Measurements from ENCODE around the gene ACSM4. TPM values are rescaled to one million over a fixed set of nuclear protein-coding genes. Genes with fewer than 3 reads are reported as not detected.

The ACSM4 gene, protein sequence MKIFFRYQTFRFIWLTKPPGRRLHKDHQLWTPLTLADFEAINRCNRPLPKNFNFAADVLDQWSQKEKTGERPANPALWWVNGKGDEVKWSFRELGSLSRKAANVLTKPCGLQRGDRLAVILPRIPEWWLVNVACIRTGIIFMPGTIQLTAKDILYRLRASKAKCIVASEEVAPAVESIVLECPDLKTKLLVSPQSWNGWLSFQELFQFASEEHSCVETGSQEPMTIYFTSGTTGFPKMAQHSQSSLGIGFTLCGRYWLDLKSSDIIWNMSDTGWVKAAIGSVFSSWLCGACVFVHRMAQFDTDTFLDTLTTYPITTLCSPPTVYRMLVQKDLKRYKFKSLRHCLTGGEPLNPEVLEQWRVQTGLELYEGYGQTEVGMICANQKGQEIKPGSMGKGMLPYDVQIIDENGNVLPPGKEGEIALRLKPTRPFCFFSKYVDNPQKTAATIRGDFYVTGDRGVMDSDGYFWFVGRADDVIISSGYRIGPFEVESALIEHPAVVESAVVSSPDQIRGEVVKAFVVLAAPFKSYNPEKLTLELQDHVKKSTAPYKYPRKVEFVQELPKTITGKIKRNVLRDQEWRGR
- polyA plus RNA-seq (2011; rRNA removed) (not detected in 2 replicates), polyA plus RNA-seq (2017; fragmentation: RNase III; extraction: RNeasy Plus Mini Kit Qiagen cat#74134 plus additional on column Dnase treatment) (not detected in 3 replicates), polyA minus RNA-seq (2011; rRNA and poly(A)+ RNA removed) (not detected in 2 replicates)
- polyA plus RNA-seq (2012; cell fraction: cytosol; rRNA removed), result not detected in 2 replicates
- polyA plus RNA-seq (2012; cell fraction: nucleus; rRNA removed), result not detected in 2 replicates

DNA sequence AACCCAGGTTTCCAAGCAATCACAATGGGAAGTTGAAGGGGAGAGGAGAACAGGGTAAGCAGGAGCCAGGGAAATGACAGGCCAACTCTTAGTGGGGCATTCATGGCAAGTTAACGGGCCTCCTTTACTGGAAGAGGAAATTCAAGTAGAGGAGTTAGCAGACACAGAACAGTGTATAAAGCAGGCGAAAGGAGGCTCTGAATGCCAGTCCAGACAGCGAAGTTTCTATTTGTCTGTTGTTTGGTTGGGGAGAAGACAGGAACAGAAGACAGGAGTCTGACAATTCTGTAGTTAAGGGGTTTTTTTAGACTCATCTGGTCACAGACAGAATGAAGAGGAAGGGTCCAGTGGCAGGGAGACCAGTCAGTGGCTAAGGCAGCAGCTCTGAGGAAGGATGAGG lies at the start of gene ACSM4:
Gene ACSM4, plus strand, starts transcription at position 301 of the 400 bp plus-strand sequence. CDS start 260 bp downstream, outside the sequence.
- ATAC-seq, result no peak
- WGBS (ENCODE audit: missing lambda C conversion rate), result 31% methylated on average over 3 of the region's 3 CpGs
- no peak for FAIRE-seq

DNA sequence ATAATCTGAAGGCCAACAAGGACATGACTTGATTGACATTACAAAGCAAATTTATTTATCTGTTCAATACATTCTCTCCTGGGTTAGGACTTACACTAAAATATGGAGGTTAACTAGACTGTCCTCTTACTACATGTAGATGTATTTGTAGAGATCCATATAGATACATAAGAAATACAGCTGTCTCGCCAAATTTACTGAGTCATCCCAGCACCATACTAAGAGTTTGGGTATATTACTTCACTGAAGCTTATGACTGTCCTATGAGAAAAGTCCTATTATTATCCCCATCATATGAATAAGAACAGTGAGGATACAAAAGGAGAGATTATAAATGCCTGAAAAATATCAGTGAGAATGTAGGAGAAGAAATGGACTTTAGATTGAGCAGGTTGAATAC lies 44.8 kb upstream of the ACSM4 start:
- no peak overlapping the region for H3K4me2 ChIP-seq
- 24% methylated on average over 1 of the region's 1 CpG for WGBS (ENCODE audit: missing lambda C conversion rate)
- H3K4me3 ChIP-seq, result no peak overlapping the region
- ATAC-seq (no peak), DNase-seq (ENCODE audit: low read depth in 1 of 2, low spot score in 1 of 2) (no peak), FAIRE-seq (no peak)
- no peaks in the 10 kb centered on the region for H3K4me1 ChIP-seq
- ChIA-PET POLR2A (no interaction called here), CTCF (no interaction called here)
- no peak for TF ChIP-seq TP53 (CRISPR knock-in tag; IDR thresholded peaks at IDR 0.05)
- TF ChIP-seq KDM5A (IDR thresholded peaks at IDR 0.05), result no peak
- TF ChIP-seq, protein P1, sequence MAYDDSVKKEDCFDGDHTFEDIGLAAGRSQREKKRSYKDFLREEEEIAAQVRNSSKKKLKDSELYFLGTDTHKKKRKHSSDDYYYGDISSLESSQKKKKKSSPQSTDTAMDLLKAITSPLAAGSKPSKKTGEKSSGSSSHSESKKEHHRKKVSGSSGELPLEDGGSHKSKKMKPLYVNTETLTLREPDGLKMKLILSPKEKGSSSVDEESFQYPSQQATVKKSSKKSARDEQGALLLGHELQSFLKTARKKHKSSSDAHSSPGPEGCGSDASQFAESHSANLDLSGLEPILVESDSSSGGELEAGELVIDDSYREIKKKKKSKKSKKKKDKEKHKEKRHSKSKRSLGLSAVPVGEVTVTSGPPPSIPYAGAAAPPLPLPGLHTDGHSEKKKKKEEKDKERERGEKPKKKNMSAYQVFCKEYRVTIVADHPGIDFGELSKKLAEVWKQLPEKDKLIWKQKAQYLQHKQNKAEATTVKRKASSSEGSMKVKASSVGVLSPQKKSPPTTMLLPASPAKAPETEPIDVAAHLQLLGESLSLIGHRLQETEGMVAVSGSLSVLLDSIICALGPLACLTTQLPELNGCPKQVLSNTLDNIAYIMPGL (CRISPR knock-in tag; IDR thresholded peaks at IDR 0.05; ENCODE audit: borderline replicate concordance), result no peak
- TF ChIP-seq ESRRA (IDR thresholded peaks at IDR 0.05; ENCODE audit: borderline replicate concordance, low read length), result no peak
- TF ChIP-seq RCOR1 (IDR thresholded peaks at IDR 0.05; ENCODE audit: low read depth, low read length), result no peak
- TF ChIP-seq, protein P2, sequence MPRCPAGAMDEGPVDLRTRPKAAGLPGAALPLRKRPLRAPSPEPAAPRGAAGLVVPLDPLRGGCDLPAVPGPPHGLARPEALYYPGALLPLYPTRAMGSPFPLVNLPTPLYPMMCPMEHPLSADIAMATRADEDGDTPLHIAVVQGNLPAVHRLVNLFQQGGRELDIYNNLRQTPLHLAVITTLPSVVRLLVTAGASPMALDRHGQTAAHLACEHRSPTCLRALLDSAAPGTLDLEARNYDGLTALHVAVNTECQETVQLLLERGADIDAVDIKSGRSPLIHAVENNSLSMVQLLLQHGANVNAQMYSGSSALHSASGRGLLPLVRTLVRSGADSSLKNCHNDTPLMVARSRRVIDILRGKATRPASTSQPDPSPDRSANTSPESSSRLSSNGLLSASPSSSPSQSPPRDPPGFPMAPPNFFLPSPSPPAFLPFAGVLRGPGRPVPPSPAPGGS (IDR thresholded peaks at IDR 0.05), result no peak
- TF ChIP-seq HOXB5 (CRISPR knock-in tag; IDR thresholded peaks at IDR 0.05), result no peak
- TF ChIP-seq TFCP2L1 (CRISPR knock-in tag; IDR thresholded peaks at IDR 0.05), result no peak
- TF ChIP-seq ZNF302 (CRISPR knock-in tag; IDR thresholded peaks at IDR 0.05), result no peak
- TF ChIP-seq, protein P3, sequence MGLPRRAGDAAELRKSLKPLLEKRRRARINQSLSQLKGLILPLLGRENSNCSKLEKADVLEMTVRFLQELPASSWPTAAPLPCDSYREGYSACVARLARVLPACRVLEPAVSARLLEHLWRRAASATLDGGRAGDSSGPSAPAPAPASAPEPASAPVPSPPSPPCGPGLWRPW (IDR thresholded peaks at IDR 0.05), result no peak
- no peak for TF ChIP-seq HEYL (CRISPR knock-in tag; IDR thresholded peaks at IDR 0.05)
- no peak for TF ChIP-seq PHF8 (IDR thresholded peaks at IDR 0.05; ENCODE audit: borderline replicate concordance, low read depth)
- no peak for TF ChIP-seq HDAC2 (IDR thresholded peaks at IDR 0.05)
- no peak for TF ChIP-seq CHD4 (IDR thresholded peaks at IDR 0.05; ENCODE audit: borderline replicate concordance)
- no peak for TF ChIP-seq RAD21 (conservative IDR thresholded peaks at IDR 0.05 in 1 of 2, IDR thresholded peaks at IDR 0.05 in 1 of 2)
- TF ChIP-seq JUN (IDR thresholded peaks at IDR 0.05), result no peak
- TF ChIP-seq, protein P4, sequence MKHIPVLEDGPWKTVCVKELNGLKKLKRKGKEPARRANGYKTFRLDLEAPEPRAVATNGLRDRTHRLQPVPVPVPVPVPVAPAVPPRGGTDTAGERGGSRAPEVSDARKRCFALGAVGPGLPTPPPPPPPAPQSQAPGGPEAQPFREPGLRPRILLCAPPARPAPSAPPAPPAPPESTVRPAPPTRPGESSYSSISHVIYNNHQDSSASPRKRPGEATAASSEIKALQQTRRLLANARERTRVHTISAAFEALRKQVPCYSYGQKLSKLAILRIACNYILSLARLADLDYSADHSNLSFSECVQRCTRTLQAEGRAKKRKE (CRISPR knock-in tag; IDR thresholded peaks at IDR 0.05; ENCODE audit: low read depth), result no peak
- TF ChIP-seq NFE2L2 (conservative IDR thresholded peaks at IDR 0.05; ENCODE audit: low read length), result no peak
- no peak for TF ChIP-seq FOXS1 (CRISPR knock-in tag; IDR thresholded peaks at IDR 0.05)
- H3K9me3 ChIP-seq, result no peaks in the 10 kb centered on the region
- H3K27ac ChIP-seq, result no peak overlapping the region

More for the DNA sequence above, at the start of gene ACSM4:
- no peak within 1 kb of the TSS for H3K4me3 ChIP-seq
- ChIA-PET CTCF (interaction anchor here (0.9 to 1.1 kb wide), 2 partner anchors 158 to 312 kb away, joined by 3 read pairs; no protein-coding TSS in a partner anchor), POLR2A (no interaction called here)
- no peak for DNase-seq (ENCODE audit: low read depth in 1 of 2, low spot score in 1 of 2)
- no peak within 1 kb of the TSS for H3K27ac ChIP-seq
- no peaks in the 10 kb centered on the region for H3K9me3 ChIP-seq
- H3K4me1 ChIP-seq, result no peaks in the 10 kb centered on the region
- TF ChIP-seq, protein P5, sequence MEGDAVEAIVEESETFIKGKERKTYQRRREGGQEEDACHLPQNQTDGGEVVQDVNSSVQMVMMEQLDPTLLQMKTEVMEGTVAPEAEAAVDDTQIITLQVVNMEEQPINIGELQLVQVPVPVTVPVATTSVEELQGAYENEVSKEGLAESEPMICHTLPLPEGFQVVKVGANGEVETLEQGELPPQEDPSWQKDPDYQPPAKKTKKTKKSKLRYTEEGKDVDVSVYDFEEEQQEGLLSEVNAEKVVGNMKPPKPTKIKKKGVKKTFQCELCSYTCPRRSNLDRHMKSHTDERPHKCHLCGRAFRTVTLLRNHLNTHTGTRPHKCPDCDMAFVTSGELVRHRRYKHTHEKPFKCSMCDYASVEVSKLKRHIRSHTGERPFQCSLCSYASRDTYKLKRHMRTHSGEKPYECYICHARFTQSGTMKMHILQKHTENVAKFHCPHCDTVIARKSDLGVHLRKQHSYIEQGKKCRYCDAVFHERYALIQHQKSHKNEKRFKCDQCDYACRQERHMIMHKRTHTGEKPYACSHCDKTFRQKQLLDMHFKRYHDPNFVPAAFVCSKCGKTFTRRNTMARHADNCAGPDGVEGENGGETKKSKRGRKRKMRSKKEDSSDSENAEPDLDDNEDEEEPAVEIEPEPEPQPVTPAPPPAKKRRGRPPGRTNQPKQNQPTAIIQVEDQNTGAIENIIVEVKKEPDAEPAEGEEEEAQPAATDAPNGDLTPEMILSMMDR (IDR thresholded peaks at IDR 0.05), result no peak
- no peak for TF ChIP-seq HEYL (CRISPR knock-in tag; IDR thresholded peaks at IDR 0.05)
- TF ChIP-seq, protein P6, sequence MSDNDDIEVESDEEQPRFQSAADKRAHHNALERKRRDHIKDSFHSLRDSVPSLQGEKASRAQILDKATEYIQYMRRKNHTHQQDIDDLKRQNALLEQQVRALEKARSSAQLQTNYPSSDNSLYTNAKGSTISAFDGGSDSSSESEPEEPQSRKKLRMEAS (IDR thresholded peaks at IDR 0.05), result no peak
- TF ChIP-seq ZSCAN20 (CRISPR knock-in tag; IDR thresholded peaks at IDR 0.05), result no peak
- no peak within 1 kb of the TSS for H3K4me2 ChIP-seq

Data from A549 (cell line).